GM18867 (cell line): Measurements from ENCODE around the gene AKR1C3.
"Not testable (repeated sequence)": the region's sequence is repeated elsewhere in the genome, so short reads cannot be mapped to it uniquely, and the experiment has no call there.

Source experiments
- ATAC-seq: cut with Tn5 transposase; IDR thresholded peaks from one replicate; pipeline ENCODE4 v1.9.1; 2021; ENCODE audit warnings: mild to moderate bottlenecking, moderate library complexity; ENCODE audit not compliant: unreplicated experiment

Gene AKR1C3

GRCh38 chr10:5136468-5137087 is 42.4 kb downstream of the AKR1C3 start:
- no peak for ATAC-seq

DNA sequence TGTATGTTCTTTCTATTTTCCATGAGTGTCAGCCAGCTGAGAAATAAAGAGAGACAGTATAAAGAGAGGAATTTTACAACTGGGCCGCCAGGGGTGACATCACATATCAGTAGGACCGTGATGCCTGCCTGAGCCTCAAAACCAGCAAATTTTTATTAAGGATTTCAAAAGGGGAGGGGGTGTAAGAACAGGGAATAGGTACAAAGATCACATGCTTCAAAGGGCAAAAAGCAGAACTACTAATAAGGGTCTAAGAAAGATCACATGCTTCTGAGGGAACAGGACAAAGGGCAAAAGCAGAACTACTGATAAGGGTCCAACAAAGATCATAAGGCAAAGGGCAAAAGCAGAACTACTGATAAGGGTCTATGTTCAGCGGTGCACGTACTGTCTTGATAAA is 43.5 kb downstream of the AKR1C3 start:
- ATAC-seq: not testable (repeated sequence)

DNA sequence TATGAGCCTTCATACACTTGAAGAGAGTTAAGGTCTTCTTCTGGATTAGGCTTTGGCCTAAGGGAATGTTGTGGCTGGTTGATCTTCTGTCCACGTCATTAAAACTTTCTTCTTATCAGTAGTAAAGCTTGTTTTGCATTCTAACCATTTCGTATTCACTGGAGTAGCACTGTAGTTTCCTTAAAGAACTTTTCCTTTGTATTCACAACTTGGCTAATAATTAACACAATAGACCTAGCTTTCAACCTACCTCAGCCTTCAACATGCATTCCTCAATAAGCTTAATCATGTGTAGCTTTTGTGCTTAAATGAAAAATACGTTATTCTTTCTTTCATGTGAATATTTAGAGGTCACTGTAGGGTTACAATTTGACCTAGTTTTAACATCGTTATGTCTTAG is 48.0 kb downstream of the AKR1C3 start:
- ATAC-seq: no peak

GRCh38 chr10:5143137-5143536 is 48.9 kb downstream of the AKR1C3 start:
- no peak for ATAC-seq

DNA sequence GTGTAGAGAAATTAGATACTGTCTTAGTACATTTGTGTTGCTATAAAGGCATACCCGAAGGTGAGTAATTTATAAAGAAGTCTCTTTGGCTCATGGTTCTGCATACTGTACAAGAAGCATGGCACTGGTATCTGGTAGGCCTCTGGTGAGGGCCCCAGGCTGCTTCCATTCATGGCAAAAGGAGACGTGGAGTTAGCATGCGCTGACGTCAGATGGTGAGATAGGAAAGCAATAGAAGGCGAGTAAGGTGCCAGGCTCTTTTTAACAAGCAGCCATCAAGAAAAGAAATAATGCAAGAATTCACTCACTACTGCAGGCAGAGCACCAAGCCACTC is 52.7 kb downstream of the AKR1C3 start:
- no peak for ATAC-seq

DNA sequence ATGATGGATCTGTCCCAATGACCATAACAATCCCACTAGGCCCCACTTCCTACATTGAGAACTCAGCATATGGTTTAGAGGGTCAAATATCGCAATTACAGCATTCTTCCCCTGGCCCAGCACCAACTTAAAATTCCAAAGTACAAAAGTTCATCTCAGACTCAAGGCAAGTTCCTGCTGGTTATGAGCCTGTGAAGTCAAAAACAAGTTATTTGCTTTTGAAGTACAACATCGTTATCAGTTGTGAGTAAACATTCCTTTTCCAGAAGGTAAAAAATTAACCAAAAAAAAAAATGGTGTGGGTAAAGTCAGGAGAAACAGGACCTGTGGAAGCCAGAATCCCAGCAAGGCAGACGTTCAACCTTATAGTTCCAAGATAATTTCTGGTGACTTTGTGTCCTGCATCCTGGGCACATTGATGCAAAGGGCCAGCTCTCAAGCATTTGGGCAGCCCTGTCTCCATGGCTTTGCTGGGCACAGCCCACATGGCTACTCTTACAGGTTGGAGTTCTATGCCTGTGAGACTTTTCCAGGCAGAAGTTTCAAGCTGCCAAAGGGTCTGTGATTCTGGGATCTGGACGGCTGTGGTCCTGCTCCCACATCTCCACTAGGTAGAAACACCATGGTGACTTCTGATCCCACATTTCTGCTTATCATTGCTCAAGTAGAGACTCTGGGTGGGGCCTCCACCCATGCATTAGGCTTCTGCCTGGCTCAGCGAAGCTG is 53.2 kb downstream of the AKR1C3 start:
- no peak for ATAC-seq

GRCh38 chr10:5147981-5148677 is 53.9 kb downstream of the AKR1C3 start:
- no peak for ATAC-seq

DNA sequence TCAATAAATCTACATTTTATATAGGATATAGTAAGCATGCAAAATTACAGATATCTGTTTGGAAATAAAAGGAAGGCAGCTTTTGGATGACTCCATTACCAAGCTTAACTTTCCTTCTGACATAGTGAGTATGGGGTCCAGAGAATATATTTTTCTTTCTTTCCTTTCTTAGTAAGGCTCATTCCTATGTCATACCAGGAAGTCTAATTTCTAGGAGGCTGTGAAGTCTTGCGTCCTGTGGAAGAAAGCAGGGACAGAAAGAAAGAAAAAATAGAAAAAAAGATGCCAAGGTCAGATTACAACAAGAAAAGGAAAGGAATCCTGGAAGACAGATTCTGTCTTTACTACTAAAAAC is 54.4 kb downstream of the AKR1C3 start:
- ATAC-seq: no peak

DNA sequence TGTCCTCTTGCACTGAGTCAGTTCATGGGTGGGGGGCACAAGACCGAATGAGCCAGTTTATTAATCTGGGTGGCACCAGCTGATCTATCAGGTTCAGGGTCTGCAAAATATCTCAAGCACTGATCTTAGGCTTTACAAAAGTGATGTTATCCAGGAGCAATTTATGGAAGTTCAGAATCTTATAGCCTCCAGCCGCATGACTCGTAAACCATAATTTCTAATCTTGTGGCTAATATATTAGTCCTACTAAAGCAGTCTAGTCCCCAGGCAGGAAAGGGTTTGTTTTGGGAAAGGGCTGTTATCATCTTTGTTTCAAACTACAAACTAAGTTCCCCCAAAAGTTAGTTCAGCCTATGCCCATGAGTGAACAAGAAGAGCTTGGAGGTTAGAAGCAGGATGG is 56.9 kb downstream of the AKR1C3 start:
- ATAC-seq: no peak

- no peak for ATAC-seq
Observed at GRCh38 chr10:5155951-5156350, 61.7 kb downstream of the AKR1C3 start.
